HEK293 (cell line): ENCODE measurements around the gene SUPT5H.
A peak's percentile ranks its signal among the peaks of the same experiment; 100 is the strongest.

Experiments
- IKZF3 ChIP-seq: fragments of 450-650 bp; IDR thresholded peaks from 2 replicates; pipeline ENCODE4 v1.5.0; 2018; ENCODE audit warnings: missing biosample characterization, mild to moderate bottlenecking, missing genetic modification characterization, moderate library complexity
- KLF16 ChIP-seq: fragments of 450-650 bp; formaldehyde crosslinking; IDR thresholded peaks from 2 replicates; pipeline ENCODE4 v1.5.1; 2017; ENCODE audit warnings: missing biosample characterization, missing genetic modification characterization
- KLF7 ChIP-seq: fragments of 450-650 bp; formaldehyde crosslinking; IDR thresholded peaks from 2 replicates; pipeline ENCODE4 v1.5.1; 2016; ENCODE audit warnings: missing biosample characterization, missing genetic modification characterization, borderline replicate concordance
- KLF9 ChIP-seq: fragments of 450-650 bp; formaldehyde crosslinking; IDR thresholded peaks from 2 replicates; pipeline ENCODE4 v1.5.1; 2016; ENCODE audit warnings: missing biosample characterization, missing genetic modification characterization, low read depth
- SCRT2 ChIP-seq: fragments of 450-650 bp; formaldehyde crosslinking; IDR thresholded peaks from 2 replicates; pipeline ENCODE4 v1.5.1; 2016; ENCODE audit warnings: missing biosample characterization, missing genetic modification characterization
- SP2 ChIP-seq: fragments of 450-650 bp; formaldehyde crosslinking; IDR thresholded peaks from 2 replicates; pipeline ENCODE4 v1.5.1; 2016; ENCODE audit warnings: missing biosample characterization, missing genetic modification characterization
- ZBTB17 ChIP-seq: fragments of 450-650 bp; formaldehyde crosslinking; IDR thresholded peaks from 2 replicates; pipeline ENCODE4 v1.5.1; 2016; ENCODE audit warnings: missing biosample characterization, missing genetic modification characterization
- ZFHX2 ChIP-seq: fragments of 450-650 bp; formaldehyde crosslinking; conservative IDR thresholded peaks from 2 replicates; pipeline ENCODE4 v1.5.1; 2016; ENCODE audit warnings: missing biosample characterization, missing genetic modification characterization
- ZFP3 ChIP-seq: fragments of 450-650 bp; formaldehyde crosslinking; IDR thresholded peaks from 2 replicates; pipeline ENCODE4 v1.5.1; 2016; ENCODE audit warnings: low read depth, missing biosample characterization, missing genetic modification characterization
- ZFP69B ChIP-seq: fragments of 450-650 bp; formaldehyde crosslinking; IDR thresholded peaks from 2 replicates; pipeline ENCODE4 v1.5.1; 2016; ENCODE audit warnings: missing biosample characterization, missing genetic modification characterization
- ZIC2 ChIP-seq: fragments of 450-650 bp; formaldehyde crosslinking; IDR thresholded peaks from 2 replicates; pipeline ENCODE4 v1.5.1; 2016; ENCODE audit warnings: missing biosample characterization, missing genetic modification characterization
- ZNF19 ChIP-seq: fragments of 450-650 bp; formaldehyde crosslinking; IDR thresholded peaks from 2 replicates; pipeline ENCODE4; 2016; ENCODE audit warnings: missing biosample characterization, missing genetic modification characterization, low read depth
- ZNF2 ChIP-seq: fragments of 450-650 bp; formaldehyde crosslinking; IDR thresholded peaks from 2 replicates; pipeline ENCODE4 v1.5.1; 2016; ENCODE audit warnings: missing biosample characterization, missing genetic modification characterization
- ZNF394 ChIP-seq: fragments of 450-650 bp; formaldehyde crosslinking; IDR thresholded peaks from 2 replicates; pipeline ENCODE4 v1.5.1; 2016; ENCODE audit warnings: missing biosample characterization, missing genetic modification characterization, mild to moderate bottlenecking, moderate library complexity, borderline replicate concordance
- ZNF423 ChIP-seq: fragments of 450-650 bp; formaldehyde crosslinking; IDR thresholded peaks from 2 replicates; pipeline ENCODE4 v1.5.1; 2016; ENCODE audit warnings: missing biosample characterization, missing genetic modification characterization
- ZNF530 ChIP-seq: fragments of 450-650 bp; formaldehyde crosslinking; IDR thresholded peaks from 2 replicates; pipeline ENCODE4 v1.5.1; 2016; ENCODE audit warnings: low read depth, missing biosample characterization, missing genetic modification characterization
- ZNF555 ChIP-seq: fragments of 450-650 bp; formaldehyde crosslinking; conservative IDR thresholded peaks from 2 replicates; pipeline ENCODE4 v1.5.1; 2017; ENCODE audit warnings: missing biosample characterization, mild to moderate bottlenecking, missing genetic modification characterization, inconsistent platforms
- ZNF658 ChIP-seq: fragments of 450-650 bp; formaldehyde crosslinking; IDR thresholded peaks from 2 replicates; pipeline ENCODE4; 2016; ENCODE audit warnings: missing biosample characterization, missing genetic modification characterization
- ZNF660 ChIP-seq: fragments of 450-650 bp; IDR thresholded peaks from 2 replicates; pipeline ENCODE4 v1.5.1; 2018; ENCODE audit warnings: missing biosample characterization, mild to moderate bottlenecking, missing genetic modification characterization
- ZXDB ChIP-seq: fragments of 450-650 bp; formaldehyde crosslinking; IDR thresholded peaks from 2 replicates; pipeline ENCODE4 v1.5.1; 2016; ENCODE audit warnings: missing biosample characterization, missing genetic modification characterization
- TF ChIP-seq, protein P1 (sequence below): fragments of 450-650 bp; formaldehyde crosslinking; IDR thresholded peaks from 2 replicates; pipeline ENCODE4 v1.5.1; 2016; ENCODE audit warnings: missing biosample characterization, missing genetic modification characterization
- TF ChIP-seq, protein P2 (sequence below): fragments of 450-650 bp; formaldehyde crosslinking; IDR thresholded peaks from 2 replicates; pipeline ENCODE4 v1.5.1; 2016; ENCODE audit warnings: missing biosample characterization, missing genetic modification characterization
- TF ChIP-seq, protein P3 (sequence below): fragments of 450-650 bp; formaldehyde crosslinking; IDR thresholded peaks from 2 replicates; pipeline ENCODE4 v1.5.1; 2016; ENCODE audit warnings: missing biosample characterization, missing genetic modification characterization
- TF ChIP-seq, protein P4 (sequence below): fragments of 450-650 bp; formaldehyde crosslinking; IDR thresholded peaks from 2 replicates; pipeline ENCODE4 v1.5.1; 2017; ENCODE audit warnings: missing biosample characterization, missing genetic modification characterization
- TF ChIP-seq, protein P5 (sequence below): fragments of 450-650 bp; formaldehyde crosslinking; optimal IDR thresholded peaks from 2 replicates; pipeline ENCODE3; 2016; ENCODE audit warnings: missing biosample characterization, mild to moderate bottlenecking, missing genetic modification characterization
- TF ChIP-seq, protein P6 (sequence below): fragments of 450-650 bp; formaldehyde crosslinking; IDR thresholded peaks from 2 replicates; pipeline ENCODE4 v1.5.1; 2016; ENCODE audit warnings: missing biosample characterization, missing genetic modification characterization

Gene SUPT5H

DNA sequence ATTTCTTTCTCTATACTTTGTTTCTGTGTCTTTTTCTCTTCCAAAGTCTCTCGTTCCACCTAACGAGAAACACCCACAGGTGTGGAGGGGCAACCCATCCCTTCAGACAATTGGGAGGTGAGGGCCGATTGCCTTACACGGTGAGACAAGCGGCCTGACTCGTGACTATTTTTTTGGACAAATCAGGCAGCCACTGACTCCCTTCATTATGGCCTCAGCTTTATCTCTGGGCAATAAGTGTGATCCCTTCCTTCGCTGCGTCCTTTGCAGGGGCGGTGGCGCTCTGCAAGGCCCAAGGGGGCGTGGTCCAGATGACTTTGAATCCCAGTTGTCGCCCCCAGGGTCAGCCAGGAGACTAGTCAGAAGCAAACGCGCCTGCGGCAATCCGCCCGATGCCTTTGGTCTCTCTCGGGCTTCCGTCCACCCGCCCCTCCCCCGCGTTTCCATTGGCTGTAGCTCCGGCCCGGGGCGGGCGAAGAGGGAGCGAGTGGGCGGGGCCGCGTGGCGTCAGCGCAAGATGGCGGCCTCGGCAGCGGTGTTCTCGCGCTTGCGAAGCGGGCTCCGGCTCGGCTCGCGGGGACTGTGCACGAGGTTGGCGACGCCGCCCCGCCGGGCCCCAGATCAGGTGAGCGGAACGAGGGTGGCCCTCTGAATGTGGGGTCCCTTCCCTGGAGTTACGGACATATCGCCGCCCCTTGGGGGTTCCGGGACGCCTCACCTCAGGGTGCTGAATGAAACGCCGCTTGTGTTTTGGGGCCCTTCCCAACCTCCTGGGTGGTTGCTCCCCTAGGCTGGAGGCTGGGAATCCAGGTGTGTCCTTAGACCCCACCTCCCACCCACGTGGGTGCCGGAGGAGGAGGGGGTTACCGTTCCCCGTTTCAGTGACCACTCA is 35.2 kb downstream of the SUPT5H start, which contains the start of gene TIMM50 (continued):
- TF ChIP-seq IKZF3 = peak; percentile 34; the same call in 1 of the 2 replicates
- peak; percentile 84 for TF ChIP-seq ZFP69B (tag by site-specific recombination)
- TF ChIP-seq KLF7 (tag by site-specific recombination) = peak; percentile 80
- TF ChIP-seq ZFP3 = no peak
- 0 out of 2 replicates have a peak, but pooled peaks have one; percentile 24 for TF ChIP-seq ZNF19
- TF ChIP-seq, protein P1, sequence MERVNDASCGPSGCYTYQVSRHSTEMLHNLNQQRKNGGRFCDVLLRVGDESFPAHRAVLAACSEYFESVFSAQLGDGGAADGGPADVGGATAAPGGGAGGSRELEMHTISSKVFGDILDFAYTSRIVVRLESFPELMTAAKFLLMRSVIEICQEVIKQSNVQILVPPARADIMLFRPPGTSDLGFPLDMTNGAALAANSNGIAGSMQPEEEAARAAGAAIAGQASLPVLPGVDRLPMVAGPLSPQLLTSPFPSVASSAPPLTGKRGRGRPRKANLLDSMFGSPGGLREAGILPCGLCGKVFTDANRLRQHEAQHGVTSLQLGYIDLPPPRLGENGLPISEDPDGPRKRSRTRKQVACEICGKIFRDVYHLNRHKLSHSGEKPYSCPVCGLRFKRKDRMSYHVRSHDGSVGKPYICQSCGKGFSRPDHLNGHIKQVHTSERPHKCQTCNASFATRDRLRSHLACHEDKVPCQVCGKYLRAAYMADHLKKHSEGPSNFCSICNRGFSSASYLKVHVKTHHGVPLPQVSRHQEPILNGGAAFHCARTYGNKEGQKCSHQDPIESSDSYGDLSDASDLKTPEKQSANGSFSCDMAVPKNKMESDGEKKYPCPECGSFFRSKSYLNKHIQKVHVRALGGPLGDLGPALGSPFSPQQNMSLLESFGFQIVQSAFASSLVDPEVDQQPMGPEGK (tag by site-specific recombination) = peak; percentile 99
- peak; percentile 46; the same call in 1 of the 2 replicates for TF ChIP-seq ZNF394 (tag by site-specific recombination)
- TF ChIP-seq, protein P2, sequence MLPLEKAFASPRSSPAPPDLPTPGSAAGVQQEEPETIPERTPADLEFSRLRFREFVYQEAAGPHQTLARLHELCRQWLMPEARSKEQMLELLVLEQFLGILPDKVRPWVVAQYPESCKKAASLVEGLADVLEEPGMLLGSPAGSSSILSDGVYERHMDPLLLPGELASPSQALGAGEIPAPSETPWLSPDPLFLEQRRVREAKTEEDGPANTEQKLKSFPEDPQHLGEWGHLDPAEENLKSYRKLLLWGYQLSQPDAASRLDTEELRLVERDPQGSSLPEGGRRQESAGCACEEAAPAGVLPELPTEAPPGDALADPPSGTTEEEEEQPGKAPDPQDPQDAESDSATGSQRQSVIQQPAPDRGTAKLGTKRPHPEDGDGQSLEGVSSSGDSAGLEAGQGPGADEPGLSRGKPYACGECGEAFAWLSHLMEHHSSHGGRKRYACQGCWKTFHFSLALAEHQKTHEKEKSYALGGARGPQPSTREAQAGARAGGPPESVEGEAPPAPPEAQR (tag by site-specific recombination) = peak; percentile 16; the same call in 1 of the 2 replicates
- TF ChIP-seq KLF9 (tag by site-specific recombination) = peak; percentile 99
- peak; percentile 98 for TF ChIP-seq KLF16 (tag by site-specific recombination)
- peak; percentile 99 for TF ChIP-seq ZXDB (tag by site-specific recombination)
- TF ChIP-seq, protein P3, sequence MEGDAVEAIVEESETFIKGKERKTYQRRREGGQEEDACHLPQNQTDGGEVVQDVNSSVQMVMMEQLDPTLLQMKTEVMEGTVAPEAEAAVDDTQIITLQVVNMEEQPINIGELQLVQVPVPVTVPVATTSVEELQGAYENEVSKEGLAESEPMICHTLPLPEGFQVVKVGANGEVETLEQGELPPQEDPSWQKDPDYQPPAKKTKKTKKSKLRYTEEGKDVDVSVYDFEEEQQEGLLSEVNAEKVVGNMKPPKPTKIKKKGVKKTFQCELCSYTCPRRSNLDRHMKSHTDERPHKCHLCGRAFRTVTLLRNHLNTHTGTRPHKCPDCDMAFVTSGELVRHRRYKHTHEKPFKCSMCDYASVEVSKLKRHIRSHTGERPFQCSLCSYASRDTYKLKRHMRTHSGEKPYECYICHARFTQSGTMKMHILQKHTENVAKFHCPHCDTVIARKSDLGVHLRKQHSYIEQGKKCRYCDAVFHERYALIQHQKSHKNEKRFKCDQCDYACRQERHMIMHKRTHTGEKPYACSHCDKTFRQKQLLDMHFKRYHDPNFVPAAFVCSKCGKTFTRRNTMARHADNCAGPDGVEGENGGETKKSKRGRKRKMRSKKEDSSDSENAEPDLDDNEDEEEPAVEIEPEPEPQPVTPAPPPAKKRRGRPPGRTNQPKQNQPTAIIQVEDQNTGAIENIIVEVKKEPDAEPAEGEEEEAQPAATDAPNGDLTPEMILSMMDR = peak; percentile 96
- TF ChIP-seq ZNF555 (tag by site-specific recombination) = no peak
- TF ChIP-seq, protein P4, sequence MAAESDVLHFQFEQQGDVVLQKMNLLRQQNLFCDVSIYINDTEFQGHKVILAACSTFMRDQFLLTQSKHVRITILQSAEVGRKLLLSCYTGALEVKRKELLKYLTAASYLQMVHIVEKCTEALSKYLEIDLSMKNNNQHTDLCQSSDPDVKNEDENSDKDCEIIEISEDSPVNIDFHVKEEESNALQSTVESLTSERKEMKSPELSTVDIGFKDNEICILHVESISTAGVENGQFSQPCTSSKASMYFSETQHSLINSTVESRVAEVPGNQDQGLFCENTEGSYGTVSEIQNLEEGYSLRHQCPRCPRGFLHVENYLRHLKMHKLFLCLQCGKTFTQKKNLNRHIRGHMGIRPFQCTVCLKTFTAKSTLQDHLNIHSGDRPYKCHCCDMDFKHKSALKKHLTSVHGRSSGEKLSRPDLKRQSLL (tag by site-specific recombination) = peak; percentile 52; the same call in 1 of the 2 replicates
- 0 out of 2 replicates have a peak, but pooled peaks have one; percentile 12 for TF ChIP-seq ZNF530 (tag by site-specific recombination)
- TF ChIP-seq, protein P5, sequence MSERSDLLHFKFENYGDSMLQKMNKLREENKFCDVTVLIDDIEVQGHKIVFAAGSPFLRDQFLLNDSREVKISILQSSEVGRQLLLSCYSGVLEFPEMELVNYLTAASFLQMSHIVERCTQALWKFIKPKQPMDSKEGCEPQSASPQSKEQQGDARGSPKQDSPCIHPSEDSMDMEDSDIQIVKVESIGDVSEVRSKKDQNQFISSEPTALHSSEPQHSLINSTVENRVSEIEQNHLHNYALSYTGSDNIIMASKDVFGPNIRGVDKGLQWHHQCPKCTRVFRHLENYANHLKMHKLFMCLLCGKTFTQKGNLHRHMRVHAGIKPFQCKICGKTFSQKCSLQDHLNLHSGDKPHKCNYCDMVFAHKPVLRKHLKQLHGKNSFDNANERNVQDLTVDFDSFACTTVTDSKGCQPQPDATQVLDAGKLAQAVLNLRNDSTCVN (tag by site-specific recombination) = peak; percentile 98
- peak; percentile 90 for TF ChIP-seq SCRT2 (tag by site-specific recombination)
- peak; percentile 99 for TF ChIP-seq ZBTB17
- TF ChIP-seq SP2 (tag by site-specific recombination) = peak; percentile 95
- TF ChIP-seq ZNF658 = no peak
- peak; percentile 84 for TF ChIP-seq ZFHX2
- TF ChIP-seq, protein P6, sequence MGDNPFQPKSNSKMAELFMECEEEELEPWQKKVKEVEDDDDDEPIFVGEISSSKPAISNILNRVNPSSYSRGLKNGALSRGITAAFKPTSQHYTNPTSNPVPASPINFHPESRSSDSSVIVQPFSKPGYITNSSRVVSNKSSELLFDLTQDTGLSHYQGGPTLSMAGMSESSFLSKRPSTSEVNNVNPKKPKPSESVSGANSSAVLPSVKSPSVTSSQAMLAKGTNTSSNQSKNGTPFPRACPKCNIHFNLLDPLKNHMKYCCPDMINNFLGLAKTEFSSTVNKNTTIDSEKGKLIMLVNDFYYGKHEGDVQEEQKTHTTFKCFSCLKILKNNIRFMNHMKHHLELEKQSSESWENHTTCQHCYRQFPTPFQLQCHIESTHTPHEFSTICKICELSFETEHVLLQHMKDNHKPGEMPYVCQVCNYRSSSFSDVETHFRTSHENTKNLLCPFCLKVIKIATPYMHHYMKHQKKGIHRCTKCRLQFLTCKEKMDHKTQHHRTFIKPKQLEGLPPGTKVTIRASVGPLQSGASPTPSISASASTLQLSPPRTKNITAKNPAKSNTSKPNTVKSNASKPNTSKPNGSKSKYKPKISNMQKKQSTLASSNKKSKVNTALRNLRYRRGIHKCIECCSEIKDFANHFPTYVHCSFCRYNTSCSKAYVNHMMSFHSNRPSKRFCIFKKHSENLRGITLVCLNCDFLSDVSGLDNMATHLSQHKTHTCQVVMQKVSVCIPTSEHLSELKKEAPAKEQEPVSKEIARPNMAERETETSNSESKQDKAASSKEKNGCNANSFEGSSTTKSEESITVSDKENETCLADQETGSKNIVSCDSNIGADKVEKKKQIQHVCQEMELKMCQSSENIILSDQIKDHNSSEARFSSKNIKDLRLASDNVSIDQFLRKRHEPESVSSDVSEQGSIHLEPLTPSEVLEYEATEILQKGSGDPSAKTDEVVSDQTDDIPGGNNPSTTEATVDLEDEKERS (tag by site-specific recombination) = no peak
- peak; percentile 86 for TF ChIP-seq ZNF423 (tag by site-specific recombination)
- peak; percentile 96 for TF ChIP-seq ZNF660 (tag by site-specific recombination)
- TF ChIP-seq ZIC2 (tag by site-specific recombination) = peak; percentile 43; the same call in 1 of the 2 replicates
- peak; percentile 64 for TF ChIP-seq ZNF2
